GM13977 (cell line): Measurements from ENCODE around the gene ZNF200.
"Not testable (repeated sequence)": the region's sequence is repeated elsewhere in the genome, so short reads cannot be mapped to it uniquely, and the experiment has no call there.

Experiments used
- DNase-seq: peaks from one replicate; pipeline ENCODE4 v3.0.0; 2012; ENCODE audit warnings: low spot score
- CTCF ChIP-seq: IDR thresholded peaks from 2 replicates; pipeline ENCODE4 v1.5.1; 2012; ENCODE audit warnings: mild to moderate bottlenecking, control low read depth; ENCODE audit not compliant: insufficient read depth; ENCODE audit errors: extremely low read depth, missing control alignments
- in situ Hi-C: fragments of 300-500 bp; cut with MboI; formaldehyde crosslinking; loops from one replicate; pipeline ENCODE4 v1.12.0; 2022; ENCODE audit warnings: low sequenced_read_pairs, low pct_unique_long_range_greater_than_20kb, mixed read lengths, inconsistent platforms; ENCODE audit not compliant: unreplicated experiment

ZNF200 gene

GRCh38 chr16:3216263-3216640 lies 18.7 kb downstream of the ZNF200 start:
- no peak for TF ChIP-seq CTCF
- in situ Hi-C loops: no loop called here
- DNase-seq: no peak

GRCh38 chr16:3215601-3216262 lies 19.2 kb downstream of the ZNF200 start:
- no peak for TF ChIP-seq CTCF
- in situ Hi-C loops: no loop called here
- no peak for DNase-seq

GRCh38 chr16:3214904-3215600 lies 19.9 kb downstream of the ZNF200 start:
- in situ Hi-C loops: no loop called here
- TF ChIP-seq CTCF: no peak
- no peak for DNase-seq

GRCh38 chr16:3212567-3212966 lies 22.4 kb downstream of the ZNF200 start:
- TF ChIP-seq CTCF: no peak
- in situ Hi-C loops: no loop called here
- DNase-seq: no peak

- no peak for DNase-seq
- no peak for TF ChIP-seq CTCF
- in situ Hi-C loops: no loop called here
These were observed 23.0 kb downstream of the ZNF200 start for GRCh38 chr16:3212006-3212405.

- DNase-seq: no peak
- in situ Hi-C loops: no loop called here
- no peak for TF ChIP-seq CTCF
These were observed 27.6 kb downstream of the ZNF200 start for GRCh38 chr16:3207086-3207953.

- in situ Hi-C loops, DNase-seq: not testable (repeated sequence)
These were observed 29.0 kb downstream of the ZNF200 start for GRCh38 chr16:3205939-3206338.
